Testis (tissue), 3 donors: ENCODE measurements around the gene AHCY. TPM values are rescaled to one million over a fixed set of nuclear protein-coding genes. Genes with fewer than 3 reads are reported as not detected.
A peak's percentile ranks its signal among the peaks of the same experiment; 100 is the strongest.
"Not testable (repeated sequence)": the region's sequence is repeated elsewhere in the genome, so short reads cannot be mapped to it uniquely, and the experiment has no call there.

ENCODE experiments used
- DNase-seq: peaks from one replicate; pipeline ENCODE4 v3.0.0-alpha.2; 2019
- H3K27ac ChIP-seq, 2 donors: fragments of 200-600 bp; sonication (generic); one replicate each; pipeline ENCODE4 v1.5.1; 2019
- H3K27me3 ChIP-seq: fragments of 200-600 bp; sonication (generic); one replicate; pipeline ENCODE4 v1.5.1; 2019
- H3K36me3 ChIP-seq: fragments of 200-600 bp; sonication (generic); one replicate; pipeline ENCODE4 v1.5.1; 2017; ENCODE audit warnings: low read depth; ENCODE audit errors: missing control alignments
- H3K4me1 ChIP-seq: fragments of 200-600 bp; sonication (generic); one replicate; pipeline ENCODE4 v1.5.1; 2019
- H3K4me3 ChIP-seq, 2 donors: fragments of 200-600 bp; sonication (generic); one replicate each; pipeline ENCODE4 v1.5.1; 2017 to 2019
- H3K9me3 ChIP-seq: fragments of 200-600 bp; sonication (generic); one replicate; pipeline ENCODE4 v1.5.1; 2017
- CTCF ChIP-seq, 3 experiments: fragments of 450-650 bp in 2 of 3; fragments of 200-600 bp in 1 of 3; sonication (generic) in 1 of 3; IDR thresholded peaks; one replicate each; pipeline ENCODE4 v1.5.1; 2016 to 2019; ENCODE audit warnings: antibody characterized with exemption in 3 of 3, mild to moderate bottlenecking in 2 of 3, moderate library complexity in 1 of 3
- POLR2A ChIP-seq: fragments of 450-650 bp; IDR thresholded peaks from one replicate; pipeline ENCODE4 v1.6.1; 2017; ENCODE audit warnings: antibody characterized with exemption, mild to moderate bottlenecking, moderate library complexity
- WGBS, 2 donors: methylation state at CpG; one replicate each; pipeline ENCODE4 v1.1.5; 2018; 5-methylcytosine and 5-hydroxymethylcytosine counted together
- intact Hi-C: fragments of 100-400 bp; cut with DNase I; formaldehyde crosslinking; loops from one replicate; pipeline ENCODE4 v1.15.1; 2023; ENCODE audit warnings: low total_unique reads
- polyA plus RNA-seq: library from polyadenylated mRNA; stranded (reverse); fragments of 350-450 nt; fragmentation: Illumina TruSeq; extraction: RNeasy Lipid Tissue Mini Kit (QIAGEN cat#74804); gene quantifications from one replicate; pipeline ENCODE4 v1.2.3, GENCODE V29; 2014; ENCODE audit warnings: low read depth, low replicate concordance; ENCODE audit not compliant: insufficient read depth
- total RNA-seq, 2 donors: library from RNA; depleted of rRNA; stranded (reverse); fragments of >200 nt; gene quantifications; one replicate each; pipeline ENCODE4 v1.2.3, GENCODE V29; 2016

The AHCY gene
- total and polyA plus RNA-seq, 3 donors from 2014 or later = 127 to 237 (median 178) TPM

GRCh38 chr20:34269996-34270627 lies 33.0 kb downstream of the AHCY start:
- H3K4me3 ChIP-seq = no peak overlapping the region
- H3K36me3 ChIP-seq = no peaks in the 10 kb centered on the region
- DNase-seq = peak; percentile 90
- H3K9me3 ChIP-seq = no peaks in the 10 kb centered on the region
- peaks cover 17% of the 10 kb centered on the region for H3K4me1 ChIP-seq
- peak overlapping the region; percentile 73 to 77 for H3K27ac ChIP-seq
- no peak for TF ChIP-seq CTCF (IDR thresholded peaks at IDR 0.05)
- TF ChIP-seq POLR2A = no peak
- intact Hi-C loops = no loop called here
- no peaks in the 10 kb centered on the region for H3K27me3 ChIP-seq
- WGBS, 2 donors = 28 to 45% methylated on average over 8 to 9 of the region's 9 CpGs

- Histone ChIP-seq H3K9me3 (no peaks in the 10 kb centered on the region), H3K4me1 (peaks cover 17% of the 10 kb centered on the region), H3K36me3 (no peaks in the 10 kb centered on the region), H3K27me3 (no peaks in the 10 kb centered on the region), H3K27ac (peak overlapping the region; percentile 52 to 73), H3K4me3 (peak overlapping the region; percentile 42 to 56)
- intact Hi-C loops = no loop called here
- 16 to 18% methylated on average over 53 to 54 of the region's 58 CpGs for WGBS, 2 donors
- DNase-seq = peak; percentile 57
- no peak for TF ChIP-seq POLR2A
- no peak for TF ChIP-seq CTCF (IDR thresholded peaks at IDR 0.05)
Measured at GRCh38 chr20:34268851-34269636, 34.1 kb downstream of the AHCY start.

GRCh38 chr20:34268145-34268544 lies 35.0 kb downstream of the AHCY start:
- intact Hi-C loops = no loop called here
- no peak for TF ChIP-seq POLR2A
- TF ChIP-seq CTCF (IDR thresholded peaks at IDR 0.05) = no peak
- no peaks in the 10 kb centered on the region for H3K9me3 ChIP-seq
- H3K4me1 ChIP-seq = peaks cover 18% of the 10 kb centered on the region
- whole genome bisulfite sequencing, 2 donors = 85 to 87% methylated on average over 12 of the region's 12 CpGs
- peak overlapping the region in 1 of 2 donors; percentile 73 for H3K27ac ChIP-seq
- H3K4me3 ChIP-seq = peak overlapping the region in 1 of 2 donors; percentile 56
- no peak for DNase-seq
- H3K27me3 ChIP-seq = no peaks in the 10 kb centered on the region
- no peaks in the 10 kb centered on the region for H3K36me3 ChIP-seq

- H3K36me3 ChIP-seq = no peaks in the 10 kb centered on the region
- DNase-seq = no peak
- peaks cover 15% of the 10 kb centered on the region for H3K4me1 ChIP-seq
- no peak overlapping the region for H3K4me3 ChIP-seq
- no peaks in the 10 kb centered on the region for H3K9me3 ChIP-seq
- intact Hi-C loops = no loop called here
- H3K27me3 ChIP-seq = no peaks in the 10 kb centered on the region
- no peak overlapping the region for H3K27ac ChIP-seq
- TF ChIP-seq POLR2A (no peak), CTCF (IDR thresholded peaks at IDR 0.05) (no peak)
- 94% methylated on average over 5 of the region's 5 CpGs for WGBS, 2 donors
Measured at GRCh38 chr20:34264141-34264540, 39.0 kb downstream of the AHCY start.

GRCh38 chr20:34263468-34263867 lies 39.7 kb downstream of the AHCY start:
- H3K27ac ChIP-seq = peak overlapping the region in 1 of 2 donors; percentile 75
- H3K9me3 ChIP-seq, H3K27me3 ChIP-seq, H3K4me3 ChIP-seq, DNase-seq, intact Hi-C loops, H3K36me3 ChIP-seq: not testable (repeated sequence)
- 98 to 99% methylated on average over 8 of the region's 8 CpGs for WGBS, 2 donors
- peaks cover 13% of the 10 kb centered on the region for H3K4me1 ChIP-seq
